Peyer's patch (tissue), 4 donors: ENCODE results near the gene H2AZ1. TPM values are rescaled to one million over a fixed set of nuclear protein-coding genes. Genes with fewer than 3 reads are reported as not detected.

ENCODE experiments used
- DNase-seq, 3 donors: peaks; one replicate each; pipeline ENCODE4 v3.0.0-alpha.2; 2017 to 2019
- H3K27ac ChIP-seq, 4 donors: fragments of 200-600 bp; sonication (generic); one replicate each; pipeline ENCODE4 v1.5.1; 2016 to 2019
- H3K27me3 ChIP-seq, 2 donors: fragments of 200-600 bp; sonication (generic); one replicate each; pipeline ENCODE4 v1.5.1; 2019
- H3K36me3 ChIP-seq, 3 donors: fragments of 200-600 bp; sonication (generic); one replicate each; pipeline ENCODE4 v1.5.1; 2016 to 2019
- H3K4me1 ChIP-seq, 4 donors: fragments of 200-600 bp; sonication (generic); one replicate each; pipeline ENCODE4 v1.5.1; 2016 to 2019
- H3K4me3 ChIP-seq, 4 donors: fragments of 200-600 bp; sonication (generic); 1 replicate in 3 of 4; 2 replicates in 1 of 4; pipeline ENCODE4 v1.5.1; 2016 to 2019; ENCODE audit warnings: mild to moderate bottlenecking in 1 of 4
- H3K9me3 ChIP-seq, 4 donors: fragments of 200-600 bp; sonication (generic); one replicate each; pipeline ENCODE4 v1.5.1; 2016 to 2019; ENCODE audit warnings: mild to moderate bottlenecking in 1 of 4
- CTCF ChIP-seq, 6 experiments: fragments of 450-650 bp in 4 of 6; fragments of 200-600 bp in 2 of 6; sonication (generic) in 1 of 6; IDR thresholded peaks; one replicate each; pipeline ENCODE4 v1.5.1; 2017 to 2019; ENCODE audit warnings: antibody characterized with exemption in 6 of 6, mild to moderate bottlenecking in 3 of 6, moderate library complexity in 1 of 6
- POLR2A ChIP-seq, 2 donors: fragments of 450-650 bp; IDR thresholded peaks; one replicate each; pipeline ENCODE4 v1.5.1; 2017; ENCODE audit warnings: antibody characterized with exemption in 2 of 2, mild to moderate bottlenecking in 2 of 2, moderate library complexity in 2 of 2
- total RNA-seq, 4 donors: library from RNA; depleted of rRNA; stranded (reverse); fragments of >200 nt; gene quantifications; one replicate each; pipeline ENCODE4 v1.1.0, GENCODE V29; 2016

Gene H2AZ1
- total RNA-seq, 4 donors from 2014 or later, result 33.7 to 128 (median 81.2) TPM

DNA sequence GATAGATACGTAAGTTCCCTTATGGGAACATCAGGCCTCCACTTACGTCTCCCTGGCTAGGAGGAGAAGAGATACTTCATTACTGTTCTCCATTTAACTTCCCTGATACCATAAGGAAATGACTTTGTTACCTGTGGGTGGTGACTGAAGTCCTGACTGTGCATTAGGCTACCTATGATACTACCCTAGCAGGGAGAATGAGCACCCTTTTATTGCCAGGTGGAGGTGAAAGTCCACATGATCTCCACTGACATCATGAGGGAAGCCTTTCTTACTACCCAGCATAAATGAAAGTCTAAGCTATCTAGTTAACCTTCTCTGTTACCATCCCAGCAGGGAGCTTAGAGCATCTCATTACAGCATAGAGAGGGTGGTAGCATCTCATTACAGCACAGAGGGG lies 31.4 kb downstream of the H2AZ1 start:
- Histone ChIP-seq H3K27me3 (no peaks in the 10 kb centered on the region), H3K27ac (peak overlapping the region in 3 of 4 donors; percentile 37 to 81 (median 70)), H3K4me3 (no peak overlapping the region), H3K36me3 (peaks cover 0 to 19% (median 0%) of the 10 kb centered on the region in 3 donors), H3K9me3 (no peaks in the 10 kb centered on the region), H3K4me1 (peaks cover 0 to 6% (median 0%) of the 10 kb centered on the region in 4 donors)
- TF ChIP-seq POLR2A (IDR thresholded peaks at IDR 0.05) (peak in 1 of 2 donors; percentile 44), CTCF (IDR thresholded peaks at IDR 0.05) (no peak)
- peak in 1 of 3 donors; percentile 84 for DNase-seq

- DNase-seq, result no peak
- no peak overlapping the region for H3K27ac ChIP-seq
- no peaks in the 10 kb centered on the region for H3K27me3 ChIP-seq
- no peak for TF ChIP-seq POLR2A (IDR thresholded peaks at IDR 0.05)
- TF ChIP-seq CTCF (IDR thresholded peaks at IDR 0.05), result no peak
- H3K4me3 ChIP-seq, result no peak overlapping the region
- no peaks in the 10 kb centered on the region for H3K9me3 ChIP-seq
- peaks cover 0 to 10% (median 0%) of the 10 kb centered on the region in 3 donors for H3K36me3 ChIP-seq
- peaks cover 0 to 6% (median 0%) of the 10 kb centered on the region in 4 donors for H3K4me1 ChIP-seq
These were observed 32.5 kb downstream of the H2AZ1 start for GRCh38 chr4:99917575-99917974.

- DNase-seq, result no peak
- Histone ChIP-seq H3K27ac (no peak overlapping the region), H3K36me3 (no peaks in the 10 kb centered on the region), H3K4me3 (no peak overlapping the region), H3K4me1 (peaks cover 0 to 6% (median 0%) of the 10 kb centered on the region in 4 donors), H3K9me3 (no peaks in the 10 kb centered on the region), H3K27me3 (no peaks in the 10 kb centered on the region)
- no peak for TF ChIP-seq POLR2A (IDR thresholded peaks at IDR 0.05)
- no peak for TF ChIP-seq CTCF (IDR thresholded peaks at IDR 0.05)
These were observed 34.6 kb downstream of the H2AZ1 start for GRCh38 chr4:99915449-99915848.

Other genes starting within 250 kb of the H2AZ1 start
- gene DAPP1, start 133.4 kb downstream of the H2AZ1 start, total RNA-seq, result 10 to 100 TPM in 1 of 4 donors, 1 to 10 TPM in 2, not detected in 1; 1.1 to 47.0 (median 5.0) TPM
- gene LAMTOR3, start 55.8 kb downstream of the H2AZ1 start, total RNA-seq, result 10 to 100 TPM; 13.2 to 28.6 (median 21.1) TPM
- gene DNAJB14, start 3.7 kb downstream of the H2AZ1 start, total RNA-seq, result 10 to 100 TPM; 19.8 to 36.5 (median 33.0) TPM
- under 1 TPM in 1 of 4 donors, not detected in 3; 0.35 TPM for gene DDIT4L, start 240.2 kb upstream of the H2AZ1 start, total RNA-seq